ENCODE data around the gene NFKBIE. TPM values are rescaled to one million over a fixed set of nuclear protein-coding genes. Genes with fewer than 3 reads are reported as not detected.

Gene NFKBIE
- total RNA-seq, 1 experiment from 2014 or later = 7.6 TPM

DNA sequence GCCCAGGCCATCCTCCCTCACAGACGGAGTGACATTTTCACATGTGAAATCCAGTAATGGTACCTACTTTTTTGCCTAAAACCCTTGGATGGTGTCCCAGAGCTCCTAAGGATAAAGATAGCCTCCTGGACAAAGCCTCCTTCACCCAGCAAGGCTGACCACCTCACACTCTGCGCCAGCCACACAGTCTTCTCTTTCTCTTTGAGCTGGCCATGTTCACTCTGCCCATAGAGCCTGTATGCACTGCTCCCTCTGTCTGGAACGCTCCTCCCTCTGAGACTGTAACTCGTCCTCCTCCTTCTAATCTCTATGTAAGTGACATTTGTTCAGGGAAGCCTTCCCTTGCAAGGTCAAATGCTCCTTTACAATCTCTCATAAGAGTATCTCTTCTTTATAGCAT is 19.5 kb upstream of the NFKBIE start:
- CTCF ChIA-PET = no interaction called here
- no TSS peak for BruUV-seq (replicated peaks)
- no peak overlapping the region for H3K4me2 ChIP-seq (ENCODE audit: low read length)
- H2AFZ ChIP-seq (ENCODE audit: low read depth, low read length, poor library complexity, severe bottlenecking) = no peak overlapping the region
- no peaks in the 10 kb centered on the region for H3K79me2 ChIP-seq (ENCODE audit: insufficient read depth, low read length)
- H3K9ac ChIP-seq (ENCODE audit: low read length) = no peak overlapping the region
- RAD21 ChIA-PET (ENCODE audit: low non-redundant PET in 1 of 2, low total read pairs in 2 of 2, uncharacterized antibody in 2 of 2, unreplicated experiment in 2 of 2) = no interaction called here
- peaks cover 50% of the 10 kb centered on the region for H3K27me3 ChIP-seq (ENCODE audit: insufficient read depth, low read length)
- H3K36me3 ChIP-seq (ENCODE audit: control insufficient read depth in 1 of 2, insufficient read depth in 2 of 2, low read length in 2 of 2) = no peaks in the 10 kb centered on the region
- TF ChIP-seq MAX (IDR thresholded peaks at IDR 0.05) = no peak
- no peak for TF ChIP-seq ATF3 (IDR thresholded peaks at IDR 0.05)
- TF ChIP-seq EZH2phosphoT487 (IDR thresholded peaks at IDR 0.05; ENCODE audit: borderline replicate concordance) = no peak
- TF ChIP-seq ELF1 (IDR thresholded peaks at IDR 0.05; ENCODE audit: borderline replicate concordance, low read depth) = no peak
- TF ChIP-seq ZFX (IDR thresholded peaks at IDR 0.05) = no peak
- TF ChIP-seq SRF (IDR thresholded peaks at IDR 0.05; ENCODE audit: low read depth) = no peak
- TF ChIP-seq POLR2AphosphoS5 (IDR thresholded peaks at IDR 0.05; ENCODE audit: low read depth, low read length) = no peak
- TF ChIP-seq ZBTB33 (IDR thresholded peaks at IDR 0.05; ENCODE audit: extremely low read depth, insufficient replicate concordance, low read length) = no peak
- TF ChIP-seq POLR2A (IDR thresholded peaks at IDR 0.05; ENCODE audit: borderline replicate concordance, extremely low read depth, insufficient read depth, insufficient read length) = no peak
- no peak for TF ChIP-seq SP1 (IDR thresholded peaks at IDR 0.05; ENCODE audit: low read depth)
- no peak for TF ChIP-seq CTCF (IDR thresholded peaks at IDR 0.05 in 2 of 3, conservative IDR thresholded peaks at IDR 0.05 in 1 of 3; ENCODE audit: borderline replicate concordance in 1 of 3, insufficient read depth in 1 of 3, low read depth in 2 of 3, low read length in 2 of 3)
- no peak for TF ChIP-seq REST (IDR thresholded peaks at IDR 0.05; ENCODE audit: low read depth)
- TF ChIP-seq CBX3 (IDR thresholded peaks at IDR 0.05; ENCODE audit: low read depth) = no peak
- TF ChIP-seq CEBPB (IDR thresholded peaks at IDR 0.05; ENCODE audit: low read depth) = no peak
- no peak for DNase-seq (ENCODE audit: low read depth, low spot score)
- no peaks in the 10 kb centered on the region for H3K9me2 ChIP-seq (ENCODE audit: insufficient read depth)
- no peak overlapping the region for H3K4me3 ChIP-seq (replicated peaks in 1 of 2; ENCODE audit: low read depth in 1 of 2, low read length in 2 of 2)
- no peaks in the 10 kb centered on the region for H4K20me1 ChIP-seq (ENCODE audit: insufficient read depth)
- H3K27ac ChIP-seq (ENCODE audit: low read depth, low read length) = no peak overlapping the region
- no peaks in the 10 kb centered on the region for H3K9me3 ChIP-seq (ENCODE audit: control insufficient read depth in 1 of 2, insufficient read depth in 1 of 2, low read depth in 1 of 2, low read length in 2 of 2)
- no peak for ATAC-seq
- POLR2A ChIA-PET = no interaction called here
- H3K4me1 ChIP-seq (ENCODE audit: control insufficient read depth in 1 of 2, insufficient read depth in 2 of 2, low read length in 2 of 2) = no peaks in the 10 kb centered on the region
- intact Hi-C loops (cut with micrococcal nuclease) = no loop called here

All from HCT116 (cell line).